Tibial artery (tissue), 4 donors: Measurements from ENCODE around the gene MCL1.

ENCODE experiments used
- DNase-seq, 2 donors: peaks; one replicate each; pipeline ENCODE4 v3.0.0-alpha.2; 2019
- H3K27ac ChIP-seq, 2 donors: fragments of 200-600 bp; sonication (generic) in 1 of 2; 1 replicate in 1 of 2; 2 replicates in 1 of 2; pipeline ENCODE4 v1.5.1; 2018 to 2019; ENCODE audit warnings: mild to moderate bottlenecking in 1 of 2
- H3K27me3 ChIP-seq, 2 donors: fragments of 200-600 bp; sonication (generic) in 1 of 2; one replicate each; pipeline versions ENCODE4 v1.5.1 to v1.6.0; 2016 to 2019
- H3K36me3 ChIP-seq, 3 donors: fragments of 200-600 bp; sonication (generic) in 2 of 3; one replicate each; pipeline ENCODE4 v1.5.1; 2016 to 2019; ENCODE audit warnings: mild to moderate bottlenecking in 2 of 3
- H3K4me1 ChIP-seq, 4 donors: fragments of 200-600 bp; sonication (generic) in 2 of 4; 1 replicate in 3 of 4; 2 replicates in 1 of 4; pipeline ENCODE4 v1.5.1; 2016 to 2019
- H3K4me3 ChIP-seq, 2 donors: fragments of 200-600 bp; sonication (generic) in 1 of 2; 1 replicate in 1 of 2; 2 replicates in 1 of 2; pipeline ENCODE4 v1.5.1; 2018 to 2019; ENCODE audit warnings: mild to moderate bottlenecking in 2 of 2
- H3K9me3 ChIP-seq, 3 donors: fragments of 200-600 bp; sonication (generic) in 1 of 3; one replicate each; pipeline ENCODE4 v1.5.1; 2016 to 2019
- intact Hi-C: fragments of 100-400 bp; cut with DNase I; formaldehyde crosslinking; loops from one replicate; pipeline ENCODE4 v1.15.0; 2023; ENCODE audit warnings: low total_unique reads
- TF ChIP-seq, protein P1 (sequence below), 2 experiments: fragments of 200-600 bp in 1 of 2; fragments of 450-650 bp in 1 of 2; IDR thresholded peaks; one replicate each; pipeline ENCODE4 v1.5.1; 2017 to 2019; ENCODE audit warnings: antibody characterized with exemption in 2 of 2, mild to moderate bottlenecking in 1 of 2, moderate library complexity in 1 of 2

MCL1 gene

GRCh38 chr1:150548324-150548631 lies 31.1 kb downstream of the MCL1 start:
- TF ChIP-seq, protein P1, sequence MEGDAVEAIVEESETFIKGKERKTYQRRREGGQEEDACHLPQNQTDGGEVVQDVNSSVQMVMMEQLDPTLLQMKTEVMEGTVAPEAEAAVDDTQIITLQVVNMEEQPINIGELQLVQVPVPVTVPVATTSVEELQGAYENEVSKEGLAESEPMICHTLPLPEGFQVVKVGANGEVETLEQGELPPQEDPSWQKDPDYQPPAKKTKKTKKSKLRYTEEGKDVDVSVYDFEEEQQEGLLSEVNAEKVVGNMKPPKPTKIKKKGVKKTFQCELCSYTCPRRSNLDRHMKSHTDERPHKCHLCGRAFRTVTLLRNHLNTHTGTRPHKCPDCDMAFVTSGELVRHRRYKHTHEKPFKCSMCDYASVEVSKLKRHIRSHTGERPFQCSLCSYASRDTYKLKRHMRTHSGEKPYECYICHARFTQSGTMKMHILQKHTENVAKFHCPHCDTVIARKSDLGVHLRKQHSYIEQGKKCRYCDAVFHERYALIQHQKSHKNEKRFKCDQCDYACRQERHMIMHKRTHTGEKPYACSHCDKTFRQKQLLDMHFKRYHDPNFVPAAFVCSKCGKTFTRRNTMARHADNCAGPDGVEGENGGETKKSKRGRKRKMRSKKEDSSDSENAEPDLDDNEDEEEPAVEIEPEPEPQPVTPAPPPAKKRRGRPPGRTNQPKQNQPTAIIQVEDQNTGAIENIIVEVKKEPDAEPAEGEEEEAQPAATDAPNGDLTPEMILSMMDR (IDR thresholded peaks at IDR 0.05), result no peak
- H3K4me1 ChIP-seq, result peaks cover 3 to 50% (median 42%) of the 10 kb centered on the region in 4 donors
- H3K27me3 ChIP-seq, result no peaks in the 10 kb centered on the region
- H3K27ac ChIP-seq, result peak overlapping the region; percentile 92 to 97
- peak overlapping the region; percentile 59 to 73 for H3K4me3 ChIP-seq
- DNase-seq, result no peak
- H3K36me3 ChIP-seq, result no peaks in the 10 kb centered on the region
- H3K9me3 ChIP-seq, result no peaks in the 10 kb centered on the region
- intact Hi-C loops, result no loop called here

DNA sequence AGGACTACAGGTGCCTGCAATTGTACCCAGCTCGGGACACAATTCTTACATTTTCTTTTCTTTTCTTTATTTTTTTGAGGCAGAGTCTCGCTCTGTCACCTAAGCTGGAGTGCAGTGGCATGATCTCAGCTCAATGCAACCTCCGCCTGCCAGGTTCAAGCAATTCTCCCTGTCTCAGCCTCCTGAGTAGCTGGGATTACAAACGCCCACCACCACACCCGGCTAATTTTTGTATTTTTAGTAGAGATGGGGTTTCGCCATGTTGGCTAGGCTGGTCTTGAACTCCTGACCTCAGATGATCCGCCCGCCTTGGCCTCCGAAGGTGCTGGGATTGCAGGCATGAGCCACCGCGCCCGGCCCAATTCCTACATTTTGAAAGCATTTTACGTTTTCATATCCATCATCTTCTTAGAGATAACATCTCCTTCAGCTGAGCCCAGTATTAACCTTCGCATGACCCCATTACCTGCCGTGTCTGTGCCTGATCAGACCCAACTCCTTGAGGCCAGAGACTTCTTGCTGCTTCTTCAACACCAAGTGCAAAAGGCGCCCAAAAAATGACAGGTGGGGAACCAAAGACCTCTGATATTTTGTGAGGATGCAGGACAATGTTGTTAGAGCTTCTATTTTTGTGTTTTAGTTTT lies 33.0 kb downstream of the MCL1 start:
- Histone ChIP-seq H3K4me3 (no peak overlapping the region), H3K36me3 (no peaks in the 10 kb centered on the region), H3K27me3 (no peaks in the 10 kb centered on the region), H3K4me1 (peaks cover 0 to 32% (median 24%) of the 10 kb centered on the region in 4 donors), H3K27ac (no peak overlapping the region), H3K9me3 (no peaks in the 10 kb centered on the region)
- intact Hi-C loops, result no loop called here
- TF ChIP-seq, protein P1 (IDR thresholded peaks at IDR 0.05), result no peak
- DNase-seq, result no peak

- TF ChIP-seq, protein P1 (IDR thresholded peaks at IDR 0.05), result no peak
- intact Hi-C loops, result no loop called here
- no peaks in the 10 kb centered on the region for H3K27me3 ChIP-seq
- H3K4me3 ChIP-seq, result no peak overlapping the region
- no peaks in the 10 kb centered on the region for H3K9me3 ChIP-seq
- no peak for DNase-seq
- no peaks in the 10 kb centered on the region for H3K36me3 ChIP-seq
- H3K27ac ChIP-seq, result no peak overlapping the region
- H3K4me1 ChIP-seq, result peaks cover 0 to 23% (median 16%) of the 10 kb centered on the region in 4 donors
These were observed 33.9 kb downstream of the MCL1 start for GRCh38 chr1:150545486-150546032.

- Histone ChIP-seq H3K4me3 (no peak overlapping the region), H3K9me3 (no peaks in the 10 kb centered on the region)
- TF ChIP-seq, protein P1 (IDR thresholded peaks at IDR 0.05), result no peak
These were observed 35.2 kb downstream of the MCL1 start for GRCh38 chr1:150544204-150544603.

DNA sequence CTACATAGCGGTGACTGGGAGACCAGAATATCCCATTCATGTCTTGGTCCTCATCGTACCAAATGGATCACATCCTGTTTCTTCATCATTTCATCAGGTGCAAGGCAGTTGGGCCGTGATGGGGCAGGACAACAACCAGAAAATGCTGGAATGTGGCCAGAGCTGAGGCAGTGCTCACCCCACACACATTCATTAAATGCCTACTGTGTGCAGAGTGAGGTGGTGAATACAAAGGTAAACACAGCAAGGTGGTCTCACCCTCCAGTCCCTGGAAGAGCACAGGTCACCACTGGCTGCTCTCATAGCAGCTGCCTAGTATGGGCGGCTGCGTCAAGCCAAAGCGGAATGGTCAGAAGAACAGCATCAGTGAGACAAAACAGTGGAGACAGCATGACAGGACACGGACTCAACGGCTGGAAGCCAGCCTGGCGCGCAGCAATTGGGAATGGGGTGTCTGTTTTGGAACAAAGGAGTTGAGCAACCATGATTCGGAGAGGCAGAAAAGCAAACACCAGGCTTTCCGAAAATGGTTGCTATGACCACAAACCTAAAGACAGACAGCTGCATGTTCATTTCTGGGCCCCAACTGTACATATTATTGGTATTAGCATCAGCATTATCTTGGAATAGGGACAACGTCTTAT lies 35.8 kb downstream of the MCL1 start:
- no peaks in the 10 kb centered on the region for H3K9me3 ChIP-seq
- no peaks in the 10 kb centered on the region for H3K27me3 ChIP-seq
- H3K36me3 ChIP-seq, result no peaks in the 10 kb centered on the region
- peak overlapping the region in 1 of 2 donors; percentile 10 for H3K27ac ChIP-seq
- no peak overlapping the region for H3K4me3 ChIP-seq
- TF ChIP-seq, protein P1 (IDR thresholded peaks at IDR 0.05), result no peak
- intact Hi-C loops, result no loop called here
- peak; percentile 84 to 88 for DNase-seq
- H3K4me1 ChIP-seq, result peaks cover 0 to 13% (median 4%) of the 10 kb centered on the region in 4 donors

More at GRCh38 chr1:150544204-150544603, 35.2 kb downstream of the MCL1 start:
- Histone ChIP-seq H3K27ac (peak overlapping the region in 1 of 2 donors; percentile 10), H3K27me3 (no peaks in the 10 kb centered on the region), H3K4me1 (peaks cover 0 to 10% (median 3%) of the 10 kb centered on the region in 4 donors), H3K36me3 (no peaks in the 10 kb centered on the region)
- intact Hi-C loops, result no loop called here
- DNase-seq, result no peak
